Measurements from ENCODE around the gene MYO5B.

- TF ChIP-seq, protein P1, sequence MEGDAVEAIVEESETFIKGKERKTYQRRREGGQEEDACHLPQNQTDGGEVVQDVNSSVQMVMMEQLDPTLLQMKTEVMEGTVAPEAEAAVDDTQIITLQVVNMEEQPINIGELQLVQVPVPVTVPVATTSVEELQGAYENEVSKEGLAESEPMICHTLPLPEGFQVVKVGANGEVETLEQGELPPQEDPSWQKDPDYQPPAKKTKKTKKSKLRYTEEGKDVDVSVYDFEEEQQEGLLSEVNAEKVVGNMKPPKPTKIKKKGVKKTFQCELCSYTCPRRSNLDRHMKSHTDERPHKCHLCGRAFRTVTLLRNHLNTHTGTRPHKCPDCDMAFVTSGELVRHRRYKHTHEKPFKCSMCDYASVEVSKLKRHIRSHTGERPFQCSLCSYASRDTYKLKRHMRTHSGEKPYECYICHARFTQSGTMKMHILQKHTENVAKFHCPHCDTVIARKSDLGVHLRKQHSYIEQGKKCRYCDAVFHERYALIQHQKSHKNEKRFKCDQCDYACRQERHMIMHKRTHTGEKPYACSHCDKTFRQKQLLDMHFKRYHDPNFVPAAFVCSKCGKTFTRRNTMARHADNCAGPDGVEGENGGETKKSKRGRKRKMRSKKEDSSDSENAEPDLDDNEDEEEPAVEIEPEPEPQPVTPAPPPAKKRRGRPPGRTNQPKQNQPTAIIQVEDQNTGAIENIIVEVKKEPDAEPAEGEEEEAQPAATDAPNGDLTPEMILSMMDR (IDR thresholded peaks at IDR 0.05; ENCODE audit: poor library complexity) = no peak
- TF ChIP-seq EZH2 (IDR thresholded peaks at IDR 0.05; ENCODE audit: borderline replicate concordance) (no peak), EZH2phosphoT487 (IDR thresholded peaks at IDR 0.05; ENCODE audit: low read depth, severe bottlenecking, unreplicated experiment) (no peak)
Measured at GRCh38 chr18:49846718-49847470, 348.1 kb downstream of the MYO5B start.

Measured in hepatocyte (in vitro differentiated cells).